ENCODE data around the gene IER5L. TPM values are rescaled to one million over a fixed set of nuclear protein-coding genes. Genes with fewer than 3 reads are reported as not detected.

Gene IER5L
- polyA plus RNA-seq, 1 donor (not counting 4 experiments of a cell fraction or from before 2014, with no cell fraction given): 2.1 TPM

GRCh38 chr9:129206905-129207304 lies 28.8 kb upstream of the IER5L start:
- no peak overlapping the region for H3K27ac ChIP-seq (ENCODE audit: control insufficient read depth, insufficient read depth, low read length)
- no peak overlapping the region for H3K9ac ChIP-seq (ENCODE audit: control insufficient read depth, extremely low read depth, insufficient read depth, low read length)
- no peaks in the 10 kb centered on the region for H4K20me1 ChIP-seq (ENCODE audit: control insufficient read depth, extremely low read depth, insufficient read depth, low read length)
- TF ChIP-seq EZH2 (IDR thresholded peaks at IDR 0.05; ENCODE audit: low read length): no peak
- TF ChIP-seq CTCF (optimal IDR thresholded peaks at IDR 0.05 in 1 of 3, IDR thresholded peaks at IDR 0.05 in 1 of 3, conservative IDR thresholded peaks at IDR 0.05 in 1 of 3; ENCODE audit: extremely low read depth in 1 of 3, insufficient read depth in 2 of 3, low read length in 3 of 3): no peak
- no peaks in the 10 kb centered on the region for H3K9me1 ChIP-seq (ENCODE audit: control insufficient read depth, extremely low read depth, insufficient read depth, low read length)
- no peak overlapping the region for H2AFZ ChIP-seq (ENCODE audit: control insufficient read depth, low read length)
- H3K4me2 ChIP-seq (ENCODE audit: control insufficient read depth, extremely low read depth, insufficient read depth, low read depth, low read length): no peak overlapping the region
- peaks cover 13% of the 10 kb centered on the region for H3K4me1 ChIP-seq (ENCODE audit: control insufficient read depth, extremely low read depth, insufficient read depth, low read length)
- dilution Hi-C loops (cut with MboI; ENCODE audit: extremely low pct_ligation_motif_present, low sequenced_read_pairs): no loop called here
- DNase-seq (ENCODE audit: low read depth, low spot score): no peak
- no peak for FAIRE-seq
- no peak overlapping the region for H3K4me3 ChIP-seq (ENCODE audit: control insufficient read depth in 2 of 3, extremely low read depth in 1 of 3, insufficient read depth in 2 of 3, low read depth in 1 of 3, low read length in 3 of 3)
- H3K36me3 ChIP-seq (ENCODE audit: control insufficient read depth in 2 of 2, extremely low read depth in 1 of 2, insufficient read depth in 2 of 2, low read length in 2 of 2): no peaks in the 10 kb centered on the region
- H3K79me2 ChIP-seq (ENCODE audit: control insufficient read depth, insufficient read depth, low read length): no peaks in the 10 kb centered on the region
- H3K27me3 ChIP-seq (ENCODE audit: control insufficient read depth, extremely low read depth, insufficient read depth, low read length): no peaks in the 10 kb centered on the region
- H3K9me3 ChIP-seq (ENCODE audit: control insufficient read depth, low read depth, low read length): no peaks in the 10 kb centered on the region

GRCh38 chr9:129206401-129206800 lies 28.3 kb upstream of the IER5L start:
- Histone ChIP-seq H3K36me3 (ENCODE audit: control insufficient read depth in 2 of 2, extremely low read depth in 1 of 2, insufficient read depth in 2 of 2, low read length in 2 of 2) (no peaks in the 10 kb centered on the region), H3K4me3 (ENCODE audit: control insufficient read depth in 2 of 3, extremely low read depth in 1 of 3, insufficient read depth in 2 of 3, low read depth in 1 of 3, low read length in 3 of 3) (no peak overlapping the region), H3K4me1 (ENCODE audit: control insufficient read depth, extremely low read depth, insufficient read depth, low read length) (peaks cover 13% of the 10 kb centered on the region), H3K9me1 (ENCODE audit: control insufficient read depth, extremely low read depth, insufficient read depth, low read length) (no peaks in the 10 kb centered on the region), H3K27me3 (ENCODE audit: control insufficient read depth, extremely low read depth, insufficient read depth, low read length) (no peaks in the 10 kb centered on the region), H4K20me1 (ENCODE audit: control insufficient read depth, extremely low read depth, insufficient read depth, low read length) (no peaks in the 10 kb centered on the region), H3K27ac (ENCODE audit: control insufficient read depth, insufficient read depth, low read length) (no peak overlapping the region), H3K9me3 (ENCODE audit: control insufficient read depth, low read depth, low read length) (no peaks in the 10 kb centered on the region), H3K79me2 (ENCODE audit: control insufficient read depth, insufficient read depth, low read length) (no peaks in the 10 kb centered on the region), H3K9ac (ENCODE audit: control insufficient read depth, extremely low read depth, insufficient read depth, low read length) (no peak overlapping the region), H2AFZ (ENCODE audit: control insufficient read depth, low read length) (no peak overlapping the region), H3K4me2 (ENCODE audit: control insufficient read depth, extremely low read depth, insufficient read depth, low read depth, low read length) (no peak overlapping the region)
- FAIRE-seq: no peak
- no peak for DNase-seq (ENCODE audit: low read depth, low spot score)
- dilution Hi-C loops (cut with MboI; ENCODE audit: extremely low pct_ligation_motif_present, low sequenced_read_pairs): no loop called here
- no peak for TF ChIP-seq CTCF (optimal IDR thresholded peaks at IDR 0.05 in 1 of 3, IDR thresholded peaks at IDR 0.05 in 1 of 3, conservative IDR thresholded peaks at IDR 0.05 in 1 of 3; ENCODE audit: extremely low read depth in 1 of 3, insufficient read depth in 2 of 3, low read length in 3 of 3)
- TF ChIP-seq EZH2 (IDR thresholded peaks at IDR 0.05; ENCODE audit: low read length): no peak
